ENCODE results near the gene WDR59.
"Not testable (repeated sequence)": the region's sequence is repeated elsewhere in the genome, so short reads cannot be mapped to it uniquely, and the experiment has no call there.

DNA sequence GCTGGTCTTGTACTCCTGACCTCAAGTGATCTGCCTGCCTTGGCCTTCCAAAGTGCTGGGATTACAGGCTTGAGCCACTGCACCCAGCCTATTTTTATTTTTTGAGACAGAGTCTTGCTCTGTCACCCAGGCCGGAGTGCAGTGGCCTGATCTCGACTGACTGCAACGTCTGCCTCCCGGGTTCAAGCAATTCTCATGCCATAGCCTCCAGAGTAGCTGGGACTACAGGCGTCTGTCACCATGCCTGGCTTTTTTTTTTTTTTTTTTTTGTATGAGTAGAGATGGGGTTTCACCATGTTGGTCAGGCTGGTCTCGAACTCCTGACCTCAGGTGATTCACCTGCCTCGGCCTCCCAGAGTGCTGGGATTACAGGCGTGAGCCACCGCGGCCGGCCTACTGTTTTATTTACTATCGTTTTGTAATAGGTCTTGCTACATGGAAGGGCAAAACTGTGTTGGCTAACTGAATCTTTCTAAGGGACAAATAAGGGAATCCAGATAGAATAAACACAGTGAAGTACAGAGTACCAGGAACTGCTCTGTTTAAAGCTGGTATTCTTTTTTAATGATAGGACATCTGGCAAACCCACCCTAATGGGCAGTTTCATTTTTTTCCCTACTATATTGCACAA is 31.6 kb upstream of the WDR59 start:
- TF ChIP-seq, protein P1, sequence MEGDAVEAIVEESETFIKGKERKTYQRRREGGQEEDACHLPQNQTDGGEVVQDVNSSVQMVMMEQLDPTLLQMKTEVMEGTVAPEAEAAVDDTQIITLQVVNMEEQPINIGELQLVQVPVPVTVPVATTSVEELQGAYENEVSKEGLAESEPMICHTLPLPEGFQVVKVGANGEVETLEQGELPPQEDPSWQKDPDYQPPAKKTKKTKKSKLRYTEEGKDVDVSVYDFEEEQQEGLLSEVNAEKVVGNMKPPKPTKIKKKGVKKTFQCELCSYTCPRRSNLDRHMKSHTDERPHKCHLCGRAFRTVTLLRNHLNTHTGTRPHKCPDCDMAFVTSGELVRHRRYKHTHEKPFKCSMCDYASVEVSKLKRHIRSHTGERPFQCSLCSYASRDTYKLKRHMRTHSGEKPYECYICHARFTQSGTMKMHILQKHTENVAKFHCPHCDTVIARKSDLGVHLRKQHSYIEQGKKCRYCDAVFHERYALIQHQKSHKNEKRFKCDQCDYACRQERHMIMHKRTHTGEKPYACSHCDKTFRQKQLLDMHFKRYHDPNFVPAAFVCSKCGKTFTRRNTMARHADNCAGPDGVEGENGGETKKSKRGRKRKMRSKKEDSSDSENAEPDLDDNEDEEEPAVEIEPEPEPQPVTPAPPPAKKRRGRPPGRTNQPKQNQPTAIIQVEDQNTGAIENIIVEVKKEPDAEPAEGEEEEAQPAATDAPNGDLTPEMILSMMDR (IDR thresholded peaks at IDR 0.05): not testable (repeated sequence)
- not testable (repeated sequence) for TF ChIP-seq POLR2A (IDR thresholded peaks at IDR 0.05)
